NOMO-1 (cell line): Measurements from ENCODE around the gene STAC.

Experiments
- DNase-seq, 2 experiments: peaks; one replicate each; lab custom pipeline; 2025; ENCODE audit not compliant: unreplicated experiment in 2 of 2; lab: John Stamatoyannopoulos, UW

Gene STAC

DNA sequence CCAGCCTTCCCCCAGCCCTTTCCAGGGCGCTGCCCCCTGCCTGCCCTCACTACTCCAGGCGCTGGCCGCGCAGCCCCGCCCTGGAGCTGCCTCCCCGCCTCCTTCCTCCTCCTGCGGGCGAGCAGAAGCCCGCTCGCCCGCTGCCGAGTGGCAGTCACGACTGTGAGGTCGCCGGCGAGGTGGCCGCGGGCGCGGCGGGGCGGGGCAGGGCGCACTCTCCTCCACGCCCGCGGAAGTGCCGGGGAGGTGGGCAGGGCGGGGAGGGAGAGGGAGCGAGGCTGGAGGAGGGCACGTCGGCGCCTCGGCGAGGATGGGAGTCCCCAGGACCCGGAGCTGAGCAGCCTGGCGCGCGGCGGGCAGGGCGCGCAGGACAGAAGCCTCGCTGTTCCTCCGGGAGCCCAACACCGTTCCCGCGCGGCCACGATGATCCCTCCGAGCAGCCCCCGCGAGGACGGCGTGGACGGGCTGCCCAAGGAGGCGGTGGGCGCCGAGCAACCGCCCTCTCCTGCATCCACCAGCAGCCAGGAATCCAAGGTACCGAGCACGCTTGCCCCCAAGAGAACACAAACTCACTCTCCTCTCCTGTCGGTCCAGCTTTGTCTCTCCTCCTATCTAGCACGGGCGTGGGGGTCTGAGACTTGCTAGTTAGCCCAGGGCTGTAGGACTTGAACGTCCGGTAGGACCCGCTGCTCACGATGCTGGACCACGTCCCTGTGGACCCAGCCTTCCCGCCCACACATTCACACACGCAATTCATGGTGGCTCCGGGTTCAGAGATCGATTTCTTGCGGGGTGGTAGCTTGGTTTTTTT is at the start of gene STAC:
Gene STAC (plus strand): TSS at position 284 of the 811 bp plus-strand sequence. CDS start 140 bp downstream, at position 424.
- peak; percentile 74 to 80 for DNase-seq

- DNase-seq, result no peak
These were observed 48.2 kb upstream of the STAC start for GRCh38 chr3:36332139-36332538.

DNA sequence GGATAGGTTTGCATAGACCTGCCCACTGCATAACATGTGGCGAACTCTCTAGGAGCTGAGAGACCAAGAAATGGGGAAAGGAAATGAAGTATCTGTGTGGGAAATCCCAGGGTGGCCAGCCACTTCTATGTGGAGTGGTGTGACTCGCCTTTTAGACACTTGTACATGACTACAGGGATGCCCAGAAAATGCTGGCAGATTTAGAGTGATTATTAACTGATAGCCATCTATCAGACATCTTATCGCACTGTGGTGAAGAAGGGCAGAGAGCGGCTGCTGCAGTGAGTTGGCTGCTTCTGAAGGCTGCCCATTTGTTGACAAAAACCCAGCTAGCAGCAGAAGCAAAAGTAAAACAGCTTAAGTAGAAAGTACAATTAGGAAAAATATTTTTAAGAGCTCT is 18.1 kb upstream of the STAC start:
- no peak for DNase-seq

GRCh38 chr3:36362973-36363372 is 17.3 kb upstream of the STAC start:
- no peak for DNase-seq

- no peak for DNase-seq
These were observed 16.0 kb upstream of the STAC start for GRCh38 chr3:36364260-36364659.

GRCh38 chr3:36365829-36366228 is 14.5 kb upstream of the STAC start:
- no peak for DNase-seq

GRCh38 chr3:36366308-36366707 is 14.0 kb upstream of the STAC start:
- no peak for DNase-seq

DNA sequence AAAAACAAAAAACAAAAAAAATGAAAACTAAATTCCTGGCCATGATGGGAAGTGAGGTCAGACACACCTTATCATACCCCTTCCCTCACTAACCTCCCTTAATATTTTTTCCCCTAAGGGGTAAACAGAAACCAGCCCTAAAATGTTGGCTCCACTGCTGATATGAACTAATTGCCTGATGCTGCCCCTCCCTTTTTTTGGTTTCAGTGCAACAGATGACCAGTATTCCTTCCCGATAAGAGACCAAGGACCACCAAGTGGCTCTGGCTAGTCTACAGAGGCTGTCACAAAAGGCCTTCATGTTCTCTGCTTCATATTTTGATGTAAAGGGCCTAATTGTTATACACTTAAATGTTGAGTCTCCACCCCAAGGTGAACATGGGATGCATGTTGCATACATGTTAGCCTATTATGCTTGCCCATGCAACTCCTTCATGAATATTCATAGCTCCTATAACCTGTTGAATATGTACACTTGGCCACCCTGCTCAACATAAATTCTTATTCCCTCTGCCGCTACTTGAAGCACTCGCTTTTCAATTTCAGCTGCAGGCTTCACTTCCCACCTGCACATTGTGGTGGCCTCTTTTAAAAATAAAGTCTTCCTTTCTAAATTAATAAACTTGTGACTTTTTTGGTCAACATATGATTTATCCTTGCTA is 12.3 kb upstream of the STAC start:
- no peak for DNase-seq

DNA sequence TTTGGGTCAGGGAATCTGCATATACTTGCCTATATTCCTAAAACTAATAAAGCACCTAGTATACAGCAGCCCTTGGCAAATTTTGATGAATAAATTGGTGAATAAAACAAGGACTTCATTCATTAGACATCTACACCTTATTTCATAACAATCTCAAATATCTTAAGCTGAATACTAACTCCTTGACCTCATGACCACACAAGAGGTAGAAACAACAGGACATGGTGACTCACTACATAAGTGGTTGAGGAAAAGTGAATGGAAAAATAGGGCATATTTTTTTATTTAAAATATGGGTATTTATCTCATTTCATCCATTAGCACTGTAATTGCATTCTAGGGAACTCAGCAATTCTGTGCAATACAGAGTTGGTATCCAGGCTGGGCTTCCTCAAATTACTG is 7.8 kb upstream of the STAC start:
- DNase-seq, result no peak

- no peak for DNase-seq
These were observed 7.2 kb upstream of the STAC start for GRCh38 chr3:36373084-36373483.

GRCh38 chr3:36373666-36374065 is 6.6 kb upstream of the STAC start:
- no peak for DNase-seq

GRCh38 chr3:36379872-36380220 is 458 bp upstream of the STAC start:
- peak in 1 of 2 experiments; percentile 33 for DNase-seq

DNA sequence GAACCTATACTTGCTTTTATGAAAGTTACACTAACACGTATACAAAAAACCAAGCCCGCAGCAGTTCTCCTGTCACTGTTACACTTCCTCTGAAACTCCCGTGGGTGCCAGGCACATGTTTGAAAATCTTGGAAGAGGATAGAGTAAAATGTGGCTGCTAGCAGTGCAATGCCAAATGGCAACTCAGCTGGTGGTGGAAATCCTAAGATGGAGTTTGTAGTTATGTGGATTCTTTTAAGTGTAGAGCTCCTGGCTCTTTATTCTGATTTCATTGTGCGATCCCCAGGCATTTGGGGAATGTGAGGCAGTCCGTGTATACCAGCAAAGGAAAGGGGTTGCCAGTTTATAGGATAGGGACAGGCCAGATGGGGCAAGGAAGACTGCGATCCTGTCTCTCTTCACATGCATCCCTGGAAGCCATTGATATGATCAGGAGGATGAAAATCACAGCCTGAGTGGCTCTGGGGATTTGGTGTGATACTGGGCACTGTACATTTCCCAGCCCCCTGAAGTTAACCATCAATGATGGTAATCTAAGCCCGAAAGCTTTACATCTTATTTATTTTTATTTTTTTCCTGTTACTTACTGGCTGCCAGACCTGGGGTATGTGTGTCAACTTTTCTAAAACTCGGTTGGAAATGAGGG is 1.1 kb downstream of the STAC start:
- no peak for DNase-seq

GRCh38 chr3:36393563-36393962 is 13.3 kb downstream of the STAC start:
- DNase-seq, result peak; percentile 62 to 85

DNA sequence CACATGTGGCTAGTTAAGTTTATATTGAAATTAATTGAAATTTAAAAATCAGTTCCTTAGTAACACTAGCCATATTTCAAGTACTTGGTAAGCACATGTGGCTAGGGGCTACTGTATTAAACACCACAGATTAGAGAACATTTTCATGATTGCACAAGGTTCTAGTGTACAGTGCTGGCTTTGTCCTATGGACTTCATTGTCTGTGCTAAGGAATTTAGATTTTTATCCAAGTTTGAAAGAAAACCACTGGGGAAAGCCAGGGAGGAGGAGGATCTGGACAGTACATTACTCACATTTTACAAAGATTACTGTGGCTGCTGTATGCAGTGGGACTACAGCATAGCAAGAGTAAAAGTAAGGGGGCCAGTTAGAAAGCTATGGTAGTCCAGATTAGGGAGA is 13.9 kb downstream of the STAC start:
- DNase-seq, result no peak

GRCh38 chr3:36397841-36398240 is 17.5 kb downstream of the STAC start:
- DNase-seq, result no peak

DNA sequence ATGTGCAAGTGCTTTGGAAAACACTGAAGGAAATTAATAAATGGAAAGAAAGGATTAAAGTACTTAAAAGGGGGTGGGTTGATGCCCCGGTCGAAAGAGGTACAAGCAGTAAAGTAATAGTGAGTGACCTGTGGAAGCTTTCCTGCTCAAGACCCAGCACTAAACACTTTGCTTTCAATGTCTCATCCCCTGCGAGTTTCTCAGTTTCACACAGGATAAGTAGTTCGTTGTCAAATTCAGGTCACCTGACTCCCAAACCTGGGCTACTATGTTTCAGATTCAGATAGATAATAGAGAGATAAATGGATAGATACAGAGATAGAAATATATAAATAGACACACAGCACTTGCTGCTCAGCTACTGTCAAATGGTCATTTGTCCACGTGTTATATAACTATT is 19.6 kb downstream of the STAC start:
- DNase-seq, result no peak

DNA sequence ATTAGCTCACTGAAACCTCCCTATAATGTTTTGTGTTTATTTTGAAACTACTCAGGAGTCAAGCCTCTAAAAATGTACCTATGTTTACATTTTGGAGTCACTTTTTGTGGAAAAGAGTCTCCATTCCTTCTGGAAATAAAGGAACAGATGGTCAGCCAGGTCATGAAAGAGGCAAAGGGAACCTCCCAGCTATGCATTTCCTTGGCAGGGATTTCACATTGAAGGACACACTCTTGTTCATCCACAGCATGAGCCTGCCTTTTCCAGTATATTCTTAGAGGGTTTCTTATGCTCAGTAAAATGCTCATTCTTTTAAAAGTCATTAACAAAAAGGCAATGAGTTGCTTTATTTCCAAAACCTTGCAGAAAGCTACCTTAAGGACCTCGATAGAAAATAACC is 20.8 kb downstream of the STAC start:
- DNase-seq, result no peak

GRCh38 chr3:36403661-36404060 is 23.4 kb downstream of the STAC start:
- DNase-seq, result no peak

DNA sequence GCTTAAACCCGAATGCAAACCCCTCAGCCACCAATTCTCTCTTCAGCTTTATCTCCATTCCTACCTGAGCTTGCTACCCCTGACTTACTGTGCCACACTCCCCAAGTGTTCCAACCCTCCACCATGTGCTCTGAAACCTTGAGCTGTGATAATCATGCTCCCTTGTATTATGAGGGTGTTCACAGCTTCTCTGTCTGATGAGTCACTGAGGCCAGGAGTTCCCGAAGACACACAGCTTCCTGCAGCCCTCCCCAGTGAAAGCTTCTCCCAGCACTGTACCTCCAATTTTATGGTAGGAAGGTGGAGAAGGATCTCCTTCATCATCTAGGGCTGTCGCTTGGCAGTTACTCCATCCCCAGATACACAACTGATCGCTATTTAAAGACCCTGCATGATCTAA is 24.9 kb downstream of the STAC start:
- DNase-seq, result no peak

DNA sequence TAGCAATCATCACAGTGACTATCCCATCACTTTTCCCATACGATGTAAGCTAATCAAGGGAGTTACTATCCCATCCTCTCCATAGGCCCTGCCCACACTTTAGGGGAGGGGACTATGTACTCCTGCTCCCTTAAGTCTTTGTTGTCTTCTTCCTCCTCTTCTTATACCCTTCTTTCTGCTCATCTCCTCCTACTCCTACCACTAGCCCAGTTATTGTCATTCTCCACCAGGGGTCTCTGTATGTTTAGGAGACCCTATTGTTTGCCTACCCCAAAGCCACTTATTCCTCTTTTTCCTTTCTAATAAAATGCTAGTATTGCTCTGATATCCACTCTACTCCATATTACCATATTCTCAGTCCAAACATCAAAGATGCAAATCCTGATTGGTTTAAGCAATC is 27.8 kb downstream of the STAC start:
- no peak for DNase-seq

DNA sequence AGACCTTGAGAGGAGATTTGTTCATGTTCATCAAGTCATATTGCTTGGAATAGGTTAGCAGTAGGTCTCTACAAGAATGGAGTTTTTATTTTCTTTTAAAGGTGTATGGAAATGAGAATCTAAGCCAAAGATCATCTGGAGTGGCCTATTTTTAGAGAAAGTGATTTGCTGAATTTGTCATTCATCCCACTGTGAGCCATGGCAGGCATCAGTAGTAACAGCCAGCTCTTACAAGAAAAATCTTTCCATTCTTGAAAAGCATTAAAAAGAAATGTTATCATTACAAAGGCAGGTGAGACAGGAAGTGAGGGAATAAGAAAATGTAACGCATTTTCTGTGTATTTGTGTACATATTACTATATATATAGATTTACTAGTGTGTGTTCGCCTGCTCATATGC is 29.6 kb downstream of the STAC start:
- DNase-seq, result no peak
